H1 (cell line): Measurements from ENCODE around the gene SMARCA4. TPM values are rescaled to one million over a fixed set of nuclear protein-coding genes. Genes with fewer than 3 reads are reported as not detected.

Source experiments
- CTCF ChIA-PET: fragments of 300-600 bp; sonication (Branson Sonifier 250); formaldehyde crosslinking; loops from one replicate; lab custom pipeline; 2021; ENCODE audit not compliant: partially characterized antibody; lab: Charles Lee
- POLR2A ChIA-PET: fragments of 300-600 bp; sonication (Branson Sonifier 250); formaldehyde crosslinking; loops from one replicate; lab custom pipeline; 2021; ENCODE audit warnings: inconsistent platforms; ENCODE audit not compliant: partially characterized antibody; lab: Charles Lee
- DNase-seq, 2 experiments: peaks; one replicate each; pipeline versions ENCODE4 v3.0.0 to v3.0.0-alpha.2; 2010 to 2022; ENCODE audit warnings: low spot score in 2 of 2, low read depth in 1 of 2, mixed read lengths in 1 of 2
- FAIRE-seq: peaks from 2 replicates; lab custom pipeline; 2011; peaks lifted over from hg19 to GRCh38; lab: Jason Lieb, UNC
- H2AFZ ChIP-seq: 2 replicates; pipeline ENCODE4 v1.8.1; 2012; ENCODE audit warnings: low read length, inconsistent platforms
- H2AK5ac ChIP-seq: 2 replicates; pipeline ENCODE4 v1.6.1; 2013; ENCODE audit warnings: low read depth, low read length
- H2BK120ac ChIP-seq: replicated peaks from 2 replicates; pipeline ENCODE3; 2013; ENCODE audit warnings: low read depth, low read length, inconsistent platforms
- H2BK12ac ChIP-seq: 2 replicates; pipeline ENCODE4 v1.6.1; 2013; ENCODE audit warnings: low read depth, low read length
- H2BK15ac ChIP-seq: 2 replicates; pipeline ENCODE4 v1.6.1; 2013; ENCODE audit warnings: low read length
- H2BK20ac ChIP-seq: 2 replicates; pipeline ENCODE4 v1.6.1; 2013; ENCODE audit warnings: low read length
- H2BK5ac ChIP-seq: 2 replicates; pipeline ENCODE4 v1.6.1; 2013; ENCODE audit warnings: low read depth, low read length
- H3K14ac ChIP-seq: 2 replicates; pipeline ENCODE4 v1.6.1; 2013; ENCODE audit warnings: inconsistent platforms; ENCODE audit not compliant: insufficient read length
- H3K18ac ChIP-seq: 2 replicates; pipeline ENCODE4 v1.6.1; 2013; ENCODE audit warnings: low read length; ENCODE audit errors: extremely low read depth
- H3K23ac ChIP-seq: 2 replicates; pipeline ENCODE4 v1.6.1; 2013; ENCODE audit warnings: inconsistent platforms; ENCODE audit not compliant: insufficient read length
- H3K23me2 ChIP-seq: 2 replicates; pipeline ENCODE4 v1.6.1; 2013; ENCODE audit warnings: low read depth, low read length
- H3K27ac ChIP-seq: 2 replicates; pipeline ENCODE4 v1.6.1; 2011; ENCODE audit warnings: low read depth, low read length, inconsistent platforms
- H3K27me3 ChIP-seq, 4 experiments: replicated peaks in 1 of 4; 1 replicate in 1 of 4; 2 replicates in 3 of 4; pipeline versions ENCODE4 v1.6.1 to v1.8.1; 2011 to 2013; ENCODE audit warnings: low read length in 3 of 4, mild to moderate bottlenecking in 3 of 4, inconsistent platforms in 2 of 4, mixed read lengths in 2 of 4, moderate library complexity in 1 of 4; ENCODE audit not compliant: control insufficient read depth in 3 of 4, insufficient read depth in 3 of 4; ENCODE audit errors: extremely low read depth in 1 of 4
- H3K36me3 ChIP-seq, 4 experiments: 2 replicates each; pipeline versions ENCODE4 v1.6.1 to v1.8.1; 2011 to 2013; ENCODE audit warnings: mild to moderate bottlenecking in 4 of 4, low read length in 3 of 4, moderate library complexity in 2 of 4, control low read depth in 1 of 4, inconsistent platforms in 1 of 4; ENCODE audit not compliant: insufficient read depth in 4 of 4, control insufficient read depth in 2 of 4
- H3K4ac ChIP-seq: replicated peaks from 2 replicates; pipeline ENCODE3; 2013; ENCODE audit warnings: low read length, low read depth, mixed read lengths, inconsistent platforms; ENCODE audit not compliant: insufficient read length
- H3K4me1 ChIP-seq, 4 experiments: replicated peaks in 1 of 4; 1 replicate in 1 of 4; 2 replicates in 3 of 4; pipeline versions ENCODE4 v1.6.1 to v1.8.1; 2011 to 2013; ENCODE audit warnings: low read length in 3 of 4, inconsistent platforms in 2 of 4, mixed read lengths in 1 of 4; ENCODE audit not compliant: insufficient read depth in 4 of 4, control insufficient read depth in 3 of 4
- H3K4me2 ChIP-seq, 2 experiments: 2 replicates each; pipeline versions ENCODE4 v1.6.1 to v1.8.1; 2011 to 2013; ENCODE audit warnings: low read depth in 2 of 2, low read length in 2 of 2, control low read depth in 1 of 2, inconsistent platforms in 1 of 2, mild to moderate bottlenecking in 1 of 2; ENCODE audit not compliant: insufficient read depth in 1 of 2
- H3K4me3 ChIP-seq, 4 experiments: fragments of 200-600, 300-600 bp in 1 of 4; sonication (generic), shearing (Covaris generic), sonication (Bioruptor Twin) in 1 of 4; 2 replicates each; pipeline versions ENCODE4 v1.5.1 to v1.8.1; 2011 to 2016; ENCODE audit warnings: low read length in 4 of 4, low read depth in 3 of 4, control low read depth in 2 of 4, inconsistent platforms in 2 of 4, mild to moderate bottlenecking in 2 of 4, mixed read lengths in 1 of 4, moderate library complexity in 1 of 4; ENCODE audit not compliant: insufficient read depth in 2 of 4; ENCODE audit errors: extremely low read depth in 1 of 4
- H3K56ac ChIP-seq: replicated peaks from 2 replicates; pipeline ENCODE3; 2013; ENCODE audit warnings: low read depth, mild to moderate bottlenecking, mixed read lengths, low read length, inconsistent platforms; ENCODE audit not compliant: insufficient read length
- H3K79me1 ChIP-seq: 2 replicates; pipeline ENCODE4 v1.6.1; 2013; ENCODE audit warnings: low read depth, low read length, control low read depth
- H3K79me2 ChIP-seq, 2 experiments: 2 replicates each; pipeline versions ENCODE4 v1.6.1 to v1.8.1; 2012 to 2013; ENCODE audit warnings: low read length in 2 of 2, mild to moderate bottlenecking in 2 of 2, inconsistent platforms in 1 of 2; ENCODE audit not compliant: insufficient read depth in 2 of 2, control insufficient read depth in 1 of 2
- H3K9ac ChIP-seq, 4 experiments: replicated peaks in 1 of 4; 1 replicate in 1 of 4; 2 replicates in 3 of 4; pipeline versions ENCODE4 v1.6.1 to v1.8.1; 2011 to 2013; ENCODE audit warnings: low read depth in 3 of 4, low read length in 3 of 4, control low read depth in 2 of 4, mild to moderate bottlenecking in 2 of 4, moderate library complexity in 2 of 4, inconsistent platforms in 1 of 4; ENCODE audit errors: extremely low read depth in 1 of 4
- H3K9me3 ChIP-seq, 2 experiments: 2 replicates each; pipeline versions ENCODE4 v1.6.1 to v1.8.1; 2012 to 2013; ENCODE audit warnings: mild to moderate bottlenecking in 2 of 2, moderate library complexity in 2 of 2, control low read depth in 1 of 2, inconsistent platforms in 1 of 2, low read depth in 1 of 2, low read length in 1 of 2, mixed read lengths in 1 of 2; ENCODE audit not compliant: insufficient read depth in 2 of 2
- H4K20me1 ChIP-seq, 2 experiments: replicated peaks in 1 of 2; 2 replicates each; pipeline versions ENCODE3 to v1.8.1; 2011 to 2013; ENCODE audit warnings: inconsistent platforms in 2 of 2, low read length in 2 of 2, mild to moderate bottlenecking in 1 of 2; ENCODE audit not compliant: insufficient read depth in 2 of 2, control insufficient read depth in 1 of 2
- H4K5ac ChIP-seq: 2 replicates; pipeline ENCODE4 v1.6.1; 2013; ENCODE audit warnings: low read length, low read depth, mixed read lengths, inconsistent platforms; ENCODE audit not compliant: insufficient read length
- H4K8ac ChIP-seq: 2 replicates; pipeline ENCODE4 v1.8.0; 2013; ENCODE audit warnings: mild to moderate bottlenecking, moderate library complexity, low read length, inconsistent platforms; ENCODE audit not compliant: insufficient read depth; ENCODE audit errors: extremely low read depth
- H4K91ac ChIP-seq: replicated peaks from 2 replicates; pipeline ENCODE3; 2013; ENCODE audit warnings: low read length, mixed read lengths, inconsistent platforms; ENCODE audit not compliant: insufficient read length
- CTBP2 ChIP-seq: IDR thresholded peaks from 2 replicates; pipeline ENCODE4 v1.7.0; 2011; ENCODE audit warnings: borderline replicate concordance, mild to moderate bottlenecking, moderate library complexity, mixed read lengths, low read length; ENCODE audit not compliant: insufficient read depth, insufficient read length
- POLR2AphosphoS5 ChIP-seq: IDR thresholded peaks from 2 replicates; pipeline ENCODE4 v1.6.1; 2011; ENCODE audit warnings: low read depth, low read length
- WGBS, 2 experiments: shearing (Covaris generic) in 1 of 2; methylation state at CpG; one replicate each; pipeline versions ENCODE4 v1.1.6 to v1.1.7; 2013 to 2015; ENCODE audit warnings: low lambda C conversion rate in 2 of 2, mixed read lengths in 2 of 2, inconsistent platforms in 1 of 2, low coverage in 1 of 2, missing lambda C conversion rate in 1 of 2; ENCODE audit not compliant: insufficient replicate concordance in 2 of 2, insufficient coverage in 1 of 2, insufficient read length in 1 of 2; ENCODE audit errors: extremely low coverage in 1 of 2, missing lambda C conversion rate in 1 of 2; 5-methylcytosine and 5-hydroxymethylcytosine counted together
- polyA plus RNA-seq, 7 experiments: library from polyadenylated mRNA; depleted of rRNA in 3 of 7; stranded (reverse) in 5 of 7; unstranded in 2 of 7; fragments of >200 nt in 5 of 7; fragments of 200-250 nt in 2 of 7; gene quantifications; 1 replicate in 5 of 7; 2 replicates in 1 of 7; 4 replicates in 1 of 7; pipeline versions ENCODE4 v1.2.1 to v1.2.3, GENCODE V29; 2011 to 2013; ENCODE audit warnings: missing spikeins in 2 of 7, mixed read lengths in 2 of 7
- total RNA-seq: library from RNA; stranded (reverse); fragmentation: NEBNext Ultra II Directional; extraction: Animal tissue kit (Norgen Biotek cat#: 25700); gene quantifications from 2 replicates; pipeline ENCODE4 v1.2.1, GENCODE V29; 2021

The SMARCA4 gene
- total and polyA plus RNA-seq, 2 of the 8 experiments (the other 6 are each of a cell fraction or from before 2014, with no cell fraction given): 86.4 to 263 TPM

DNA sequence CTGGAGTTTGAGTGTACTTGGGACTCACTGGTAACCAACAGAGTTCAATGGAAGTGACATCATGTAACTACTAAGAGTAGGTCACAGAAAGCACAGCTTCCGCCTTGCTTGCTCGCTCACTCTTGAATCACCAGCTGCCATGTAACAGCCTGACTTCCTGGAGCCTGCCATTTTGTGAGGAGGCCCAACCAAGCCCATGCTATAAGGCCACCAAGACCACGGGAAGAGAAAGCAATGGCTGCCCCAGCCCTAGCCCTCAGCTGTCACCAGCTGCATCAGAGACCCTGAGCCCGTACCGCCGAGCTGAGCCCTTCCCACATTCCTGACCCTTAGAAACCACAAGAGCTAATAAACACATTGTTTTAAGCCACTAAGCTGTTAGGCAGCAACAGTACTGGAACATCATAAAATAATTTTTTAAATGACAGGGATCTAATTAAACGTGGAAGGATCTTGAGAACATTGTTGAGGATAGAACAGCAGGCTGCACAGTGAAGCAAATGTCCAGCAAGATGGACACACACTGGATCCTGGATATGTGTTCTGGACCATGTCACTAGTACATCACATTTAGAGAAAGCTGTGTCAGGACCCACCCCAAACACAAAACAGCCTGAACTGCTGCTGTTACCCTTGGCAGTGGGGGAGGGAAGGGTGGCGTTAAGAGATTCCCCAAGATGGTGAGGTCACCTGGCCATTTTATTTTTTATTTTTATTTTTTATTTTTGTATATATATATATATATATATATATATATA, 106.7 kb downstream of the SMARCA4 start:
- H3K79me2 ChIP-seq: no peaks in the 10 kb centered on the region
- no peak overlapping the region for H3K4ac ChIP-seq
- ChIA-PET POLR2A (interaction anchor here (0.6 to 3.7 kb wide), 6 partner anchors 11 to 403 kb away, joined by 3 to 16 read pairs (median 4); partner anchors contain the start of gene LDLR), CTCF (interaction anchor here (0.7 to 1.4 kb wide), 5 partner anchors 10 to 131 kb away, joined by 3 to 5 read pairs (median 4); no protein-coding TSS in a partner anchor)
- no peak for FAIRE-seq
- H3K4me2 ChIP-seq: no peak overlapping the region
- no peak overlapping the region for H3K4me3 ChIP-seq
- no peak overlapping the region for H2BK15ac ChIP-seq
- H2BK120ac ChIP-seq: no peak overlapping the region
- no peak overlapping the region for H3K56ac ChIP-seq
- no peaks in the 10 kb centered on the region for H3K23me2 ChIP-seq
- H3K23ac ChIP-seq: no peak overlapping the region
- no peaks in the 10 kb centered on the region for H3K79me1 ChIP-seq
- H3K9me3 ChIP-seq: no peaks in the 10 kb centered on the region
- DNase-seq: no peak
- H3K18ac ChIP-seq: no peak overlapping the region
- H2BK5ac ChIP-seq: peak overlapping the region; percentile 49; the same call in 1 of the 2 replicates
- no peak for TF ChIP-seq CTBP2
- peak; percentile 43; the same call in 1 of the 2 replicates for TF ChIP-seq POLR2AphosphoS5
- no peaks in the 10 kb centered on the region for H3K27me3 ChIP-seq
- H4K20me1 ChIP-seq: peaks cover 0 to 1% of the 10 kb centered on the region in 2 experiments
- H3K14ac ChIP-seq: no peak overlapping the region
- H4K5ac ChIP-seq: no peak overlapping the region
- H4K91ac ChIP-seq: no peak overlapping the region
- H2AFZ ChIP-seq: no peak overlapping the region
- no peak overlapping the region for H3K9ac ChIP-seq
- no peak overlapping the region for H4K8ac ChIP-seq
- H2BK12ac ChIP-seq: no peak overlapping the region
- no peak overlapping the region for H2BK20ac ChIP-seq
- H3K27ac ChIP-seq: no peak overlapping the region
- 98% methylated on average over 8 of the region's 8 CpGs; no CpG with 5 or more reads in 1 of the 2 experiments for WGBS, 2 experiments
- H3K36me3 ChIP-seq: peaks cover 0 to 20% (median 2%) of the 10 kb centered on the region in 4 experiments; a peak in 2 of 8 replicates
- H2AK5ac ChIP-seq: no peak overlapping the region
- H3K4me1 ChIP-seq: peaks cover 0 to 3% (median under 1%) of the 10 kb centered on the region in 4 experiments; a peak in 1 of 7 replicates
